Activated naive CD8-positive, alpha-beta T cell treated with anti-CD3 and anti-CD28 coated beads, Interleukin-2, amount 10 ng/mL, durations not matched to agents 7 days and 5 days (primary cell): ENCODE results near the gene CIDEB. TPM values are rescaled to one million over a fixed set of nuclear protein-coding genes. Genes with fewer than 3 reads are reported as not detected.

Experiments
- ATAC-seq: fragments of 150-1000 bp; cut with Tn5 transposase; one replicate; pipeline ENCODE4 v1.10.0; 2021; ENCODE audit warnings: low read depth, moderate library complexity
- POLR2A ChIA-PET: fragments of 350-600 bp; sonication (Branson Sonifier 250); formaldehyde crosslinking; loops from one replicate; lab custom pipeline; 2021; ENCODE audit warnings: antibody characterized with exemption; lab: Charles Lee
- DNase-seq: peaks from one replicate; pipeline ENCODE4 v3.0.0; 2021
- H3K27ac Mint-ChIP-seq: one replicate; pipeline ENCODE4 v1.8.0; 2022; ENCODE audit warnings: mild to moderate bottlenecking, mixed read lengths
- H3K27me3 Mint-ChIP-seq: one replicate; pipeline ENCODE4 v1.8.0; 2022; ENCODE audit warnings: mild to moderate bottlenecking, moderate library complexity, mixed read lengths
- H3K36me3 Mint-ChIP-seq: one replicate; pipeline ENCODE4 v1.8.0; 2021; ENCODE audit warnings: mild to moderate bottlenecking, mixed read lengths
- H3K4me1 Mint-ChIP-seq: one replicate; pipeline ENCODE4 v1.8.0; 2021; ENCODE audit warnings: mixed read lengths
- H3K4me3 Mint-ChIP-seq: one replicate; pipeline ENCODE4 v1.8.0; 2022; ENCODE audit warnings: mild to moderate bottlenecking, moderate library complexity, mixed read lengths
- H3K9me3 Mint-ChIP-seq: one replicate; pipeline ENCODE4 v1.8.0; 2021; ENCODE audit warnings: mixed read lengths
- total RNA-seq, 2 experiments: library from RNA; stranded (reverse); gene quantifications; one replicate each; pipeline ENCODE4 v1.2.3, GENCODE V29; 2021

The CIDEB gene
- total RNA-seq, 2 experiments from 2014 or later, result 33.7 to 34.8 TPM

DNA sequence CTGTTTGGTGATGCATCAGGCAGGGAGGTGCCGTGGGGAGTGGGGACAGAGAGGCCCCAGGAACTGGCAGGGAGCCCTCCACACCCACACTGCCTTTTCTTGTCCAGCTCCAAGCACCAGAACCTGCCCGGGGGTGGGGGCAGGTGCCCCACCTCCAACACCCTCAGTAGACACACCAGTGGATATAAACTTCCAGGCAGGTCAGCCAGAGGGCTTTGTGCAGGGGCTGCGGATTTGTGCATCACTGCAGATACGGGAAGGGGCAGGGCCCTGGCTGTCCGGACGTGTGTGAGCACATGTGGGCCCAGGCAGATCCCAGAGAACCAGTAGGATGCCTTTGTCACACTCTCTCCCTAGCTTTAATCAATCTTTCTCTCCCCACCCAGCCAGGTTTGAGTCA is 43.5 kb downstream of the CIDEB start:
- POLR2A ChIA-PET, result interaction anchor here (2.1 kb wide), 1 partner anchor 17 kb away, joined by 9 read pairs; no protein-coding TSS in a partner anchor
- Mint-ChIP-seq H3K36me3 (peaks cover 6% of the 10 kb centered on the region), H3K27me3 (no peaks in the 10 kb centered on the region), H3K27ac (no peak overlapping the region), H3K9me3 (no peaks in the 10 kb centered on the region), H3K4me3 (no peak overlapping the region), H3K4me1 (peaks cover 3% of the 10 kb centered on the region)
- DNase-seq (no peak), ATAC-seq (no peak)

DNA sequence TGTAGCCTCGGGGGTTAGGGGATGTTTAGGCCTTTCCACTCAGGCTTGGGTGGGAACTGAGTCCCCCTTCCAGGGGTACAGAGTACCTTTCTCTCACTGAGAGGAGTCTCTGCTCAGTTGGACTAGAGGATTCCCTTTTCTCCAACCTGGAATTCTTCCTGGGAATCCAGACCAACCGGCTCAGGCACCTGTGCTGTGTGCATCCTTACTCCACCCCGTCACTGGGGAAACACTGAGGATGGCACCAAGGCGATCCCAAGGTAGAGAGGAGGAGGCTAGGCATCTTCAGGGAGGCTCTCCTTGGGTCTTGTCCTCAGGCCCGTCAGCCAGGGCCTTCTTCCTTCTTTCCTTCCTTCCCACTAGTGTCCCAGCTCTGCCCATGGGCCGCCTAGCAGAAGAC is 43.9 kb downstream of the CIDEB start:
- POLR2A ChIA-PET, result interaction anchor here (2.1 kb wide), 1 partner anchor 17 kb away, joined by 9 read pairs; no protein-coding TSS in a partner anchor
- H3K36me3 Mint-ChIP-seq, result peaks cover 6% of the 10 kb centered on the region

DNA sequence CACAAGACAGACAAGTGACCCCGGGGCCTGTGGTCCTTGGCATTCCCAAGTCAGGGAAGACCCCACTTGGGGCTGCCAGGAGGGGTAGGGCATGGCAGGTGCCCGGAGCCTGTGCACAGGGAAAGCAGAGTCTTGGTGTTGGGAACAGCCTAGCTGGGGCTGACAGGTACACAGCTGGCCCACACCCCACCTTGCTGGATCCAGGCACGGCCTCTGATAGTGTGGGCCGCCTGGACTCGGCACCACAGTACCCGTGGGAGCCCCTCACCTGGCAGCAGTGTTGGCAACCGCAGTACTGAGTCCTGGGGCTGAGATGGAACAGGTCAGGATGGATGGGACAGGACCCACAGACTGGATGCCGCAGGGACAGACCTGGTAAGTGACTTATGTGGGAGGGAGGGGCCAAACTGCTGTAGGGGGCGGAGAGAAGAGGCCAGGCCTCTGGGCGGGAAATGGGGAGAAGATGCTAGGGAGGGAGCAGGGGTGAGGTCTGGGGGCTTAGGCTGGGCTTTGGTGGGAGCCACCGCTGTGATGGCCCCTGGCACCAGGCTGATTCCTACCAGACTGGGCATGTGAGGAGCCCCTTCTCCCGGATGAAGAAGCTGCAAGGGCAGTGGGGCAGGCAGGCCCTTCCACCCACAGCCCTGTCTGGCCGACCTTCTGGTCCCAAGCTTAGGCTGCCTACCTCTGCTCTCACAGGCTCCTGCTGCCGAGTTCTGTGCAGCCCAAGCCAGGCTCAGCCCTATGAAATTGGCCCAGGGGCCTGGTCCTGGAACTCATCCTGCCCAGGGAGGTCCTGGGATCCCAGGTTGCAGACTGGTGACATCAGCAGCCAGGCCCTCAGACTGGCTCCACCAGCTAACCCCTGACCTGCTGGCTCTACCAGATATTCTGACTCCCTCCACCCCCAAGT is 44.7 kb downstream of the CIDEB start, which contains the start of gene TGM1:
TSS of gene TGM1 (minus strand) at position 357 of the 913 bp plus-strand sequence. CDS start 825 bp downstream, outside the sequence.
- H3K36me3 Mint-ChIP-seq, result peaks cover 8% of the 10 kb centered on the region
- no peak for DNase-seq
- no peaks in the 10 kb centered on the region for H3K27me3 Mint-ChIP-seq
- peaks cover 3% of the 10 kb centered on the region for H3K4me1 Mint-ChIP-seq
- H3K4me3 Mint-ChIP-seq, result no peak within 1 kb of the TSS
- no peak within 1 kb of the TSS for H3K27ac Mint-ChIP-seq
- POLR2A ChIA-PET, result interaction anchor here (1.3 to 2.1 kb wide), 2 partner anchors 8 to 16 kb away, joined by 3 to 9 read pairs; no protein-coding TSS in a partner anchor
- peak; percentile 15 for ATAC-seq
- H3K9me3 Mint-ChIP-seq, result no peaks in the 10 kb centered on the region

More for the DNA sequence above, 43.9 kb downstream of the CIDEB start:
- Mint-ChIP-seq H3K4me1 (peaks cover 3% of the 10 kb centered on the region), H3K27me3 (no peaks in the 10 kb centered on the region), H3K9me3 (no peaks in the 10 kb centered on the region), H3K4me3 (no peak overlapping the region), H3K27ac (no peak overlapping the region)
- DNase-seq (no peak), ATAC-seq (no peak)

DNA sequence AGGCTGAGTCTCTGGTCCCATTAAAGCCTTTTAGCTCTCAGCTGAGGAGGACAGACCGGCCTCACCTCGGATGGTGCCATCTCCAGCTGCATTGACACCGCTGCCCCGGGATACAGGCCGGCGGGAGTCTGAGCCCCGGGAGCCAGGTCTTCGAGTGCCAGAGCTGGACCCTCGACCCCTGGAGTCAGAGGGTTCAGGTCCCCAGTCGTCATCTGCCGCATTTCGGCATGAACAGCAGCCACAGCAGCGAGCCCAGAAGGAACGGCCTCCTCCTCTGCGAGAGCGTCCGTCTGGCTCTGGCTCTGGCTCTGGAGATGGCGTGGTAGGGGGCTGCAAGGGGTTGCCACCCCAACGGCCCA is 45.8 kb downstream of the CIDEB start:
- POLR2A ChIA-PET, result interaction anchor here (1.3 to 2.1 kb wide), 2 partner anchors 9 to 15 kb away, joined by 3 to 9 read pairs; no protein-coding TSS in a partner anchor
- no peak overlapping the region for H3K4me3 Mint-ChIP-seq
- ATAC-seq, result no peak

DNA sequence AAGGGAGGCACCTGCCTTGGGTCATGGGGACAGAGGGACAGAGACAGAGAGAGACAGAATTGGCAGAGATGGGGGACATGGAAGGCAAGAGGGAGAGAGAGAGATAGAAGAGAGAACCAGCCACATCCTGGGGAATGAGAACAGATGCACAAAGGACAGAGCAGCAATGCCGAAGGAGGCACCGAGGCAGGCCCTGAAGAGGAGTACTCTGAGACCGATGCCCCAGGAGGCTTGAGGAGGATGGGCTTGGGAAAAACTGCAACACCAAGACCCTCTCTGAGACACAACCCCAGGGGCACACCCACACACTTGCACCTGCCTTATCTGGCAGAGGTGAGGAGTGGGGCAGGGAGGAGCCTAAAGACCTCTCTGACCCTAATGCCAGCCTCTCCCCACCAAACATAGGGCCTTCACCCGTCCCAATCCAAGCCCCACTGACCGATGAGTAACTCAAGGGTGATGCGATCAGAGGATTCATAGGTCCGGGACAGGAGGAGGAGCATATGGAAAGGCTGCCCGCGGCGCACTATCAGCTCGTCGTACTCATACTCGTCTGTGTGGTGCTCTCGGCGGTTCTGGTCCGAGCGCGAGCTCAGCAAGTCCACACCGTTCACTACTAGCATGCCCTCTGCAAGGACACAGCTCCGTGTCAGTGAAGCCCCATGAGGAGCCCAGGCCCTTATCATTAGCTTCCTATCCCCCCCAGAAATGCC is 46.4 kb downstream of the CIDEB start:
- Mint-ChIP-seq H3K27ac (no peak overlapping the region), H3K27me3 (no peaks in the 10 kb centered on the region), H3K4me1 (no peaks in the 10 kb centered on the region), H3K9me3 (no peaks in the 10 kb centered on the region), H3K36me3 (peaks cover 2% of the 10 kb centered on the region), H3K4me3 (no peak overlapping the region)
- DNase-seq (no peak), ATAC-seq (no peak)
- POLR2A ChIA-PET, result interaction anchor here (0.9 to 1.3 kb wide), 2 partner anchors 9 to 10 kb away, joined by 3 read pairs; partner anchors contain the start of gene RABGGTA

More for the DNA sequence above, 45.8 kb downstream of the CIDEB start:
- Mint-ChIP-seq H3K27ac (no peak overlapping the region), H3K27me3 (no peaks in the 10 kb centered on the region), H3K36me3 (peaks cover 3% of the 10 kb centered on the region), H3K9me3 (no peaks in the 10 kb centered on the region), H3K4me1 (no peaks in the 10 kb centered on the region)
- no peak for DNase-seq

DNA sequence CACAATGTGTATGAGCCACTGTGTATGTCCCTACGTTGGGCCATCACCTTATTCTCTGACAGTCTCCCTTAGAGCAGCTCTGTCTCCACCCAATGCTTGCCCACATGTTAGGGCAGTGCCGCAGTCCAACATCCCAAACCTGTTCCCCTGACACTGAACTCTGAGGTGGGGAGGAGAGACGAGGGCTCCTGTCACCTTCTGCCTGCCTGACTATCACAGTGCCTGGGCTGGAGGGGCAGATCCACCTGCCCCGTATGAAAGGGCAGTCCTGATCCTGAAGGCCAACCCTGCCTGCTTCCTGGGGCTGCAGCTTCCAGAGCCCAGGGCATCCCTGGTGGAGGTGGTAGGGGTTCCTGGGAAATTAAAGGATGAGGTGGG is 47.0 kb downstream of the CIDEB start:
- Mint-ChIP-seq H3K4me3 (no peak overlapping the region), H3K27me3 (no peaks in the 10 kb centered on the region), H3K4me1 (no peaks in the 10 kb centered on the region), H3K36me3 (peaks cover 2% of the 10 kb centered on the region), H3K27ac (no peak overlapping the region), H3K9me3 (no peaks in the 10 kb centered on the region)
- ATAC-seq (no peak), DNase-seq (no peak)
- POLR2A ChIA-PET, result interaction anchor here (0.9 kb wide), 1 partner anchor 11 kb away, joined by 3 read pairs; the partner anchor contains the start of gene RABGGTA

DNA sequence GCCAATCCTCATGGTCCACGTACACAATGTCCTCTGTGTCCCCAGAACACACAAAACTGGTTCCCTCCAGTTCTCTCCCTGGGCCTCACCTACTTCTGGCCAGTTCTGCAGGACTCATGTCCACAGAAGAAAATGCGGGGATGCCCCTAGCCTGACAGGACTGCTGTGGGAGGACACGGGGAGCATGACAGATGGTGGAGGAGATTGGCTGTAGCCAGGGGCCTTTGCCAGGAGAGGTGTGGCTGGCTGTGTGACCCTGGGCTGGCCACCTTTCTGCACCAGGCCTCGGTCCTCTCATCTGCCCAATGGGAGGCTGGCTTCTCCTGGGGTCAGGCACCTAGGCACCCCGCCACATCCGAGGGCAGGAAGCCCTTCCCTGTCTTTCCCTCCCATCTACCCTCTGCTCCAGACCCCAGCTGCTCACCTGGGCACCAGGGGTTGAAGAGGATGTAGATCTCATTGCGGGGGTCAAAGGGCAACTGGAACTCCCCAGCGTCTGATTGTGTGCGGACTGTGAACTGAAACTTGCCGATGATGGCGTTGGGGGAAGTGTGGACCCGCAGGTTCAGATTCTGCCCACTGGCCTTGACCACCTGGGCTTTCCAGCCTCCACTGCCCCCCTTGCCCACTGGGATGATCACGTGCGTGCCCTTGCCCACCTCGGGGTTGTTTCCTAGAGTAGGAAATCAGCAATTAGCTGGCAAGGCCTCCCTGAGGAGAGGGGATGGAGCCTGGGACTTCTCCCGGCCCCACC is 47.6 kb downstream of the CIDEB start:
- Mint-ChIP-seq H3K36me3 (peaks cover 2% of the 10 kb centered on the region), H3K4me3 (no peak overlapping the region), H3K27me3 (no peaks in the 10 kb centered on the region), H3K27ac (no peak overlapping the region), H3K9me3 (no peaks in the 10 kb centered on the region), H3K4me1 (no peaks in the 10 kb centered on the region)
- ATAC-seq (no peak), DNase-seq (no peak)
- POLR2A ChIA-PET, result no interaction called here

DNA sequence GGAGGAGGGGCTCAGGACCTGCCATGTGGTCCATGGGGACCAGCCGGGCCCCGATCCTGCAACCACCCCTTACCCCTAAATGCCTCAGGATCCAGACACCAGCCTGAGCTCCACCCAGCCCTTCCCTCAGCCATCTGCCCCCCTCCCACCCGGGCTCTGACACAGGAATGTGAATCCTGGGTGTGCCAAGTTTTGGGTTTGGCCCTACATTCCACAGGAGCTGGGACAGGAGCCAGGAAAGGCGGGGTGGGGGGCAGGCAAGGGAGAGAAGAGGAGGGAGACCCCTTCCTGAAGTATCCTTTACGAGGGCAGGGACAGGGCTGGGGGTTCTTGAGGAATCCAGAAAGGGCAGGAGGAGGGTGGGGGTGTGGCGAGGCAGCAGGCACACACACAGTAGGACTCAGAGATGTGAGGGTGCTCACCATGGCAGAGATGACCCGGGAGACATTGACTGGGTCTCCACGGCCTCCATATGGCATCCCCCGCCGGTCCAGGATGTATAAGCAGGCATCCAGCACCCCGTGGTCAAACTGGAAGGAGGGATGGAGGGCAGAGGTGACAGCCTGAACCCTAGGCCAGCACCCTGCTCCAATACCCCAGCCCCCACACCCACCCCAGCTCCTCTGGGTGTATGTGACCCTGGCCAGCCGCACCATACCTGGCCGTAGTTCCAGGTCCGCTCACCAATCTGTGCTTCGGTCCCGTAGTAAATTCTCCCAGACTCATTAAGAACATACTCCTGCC is 48.3 kb downstream of the CIDEB start:
- Mint-ChIP-seq H3K27ac (no peak overlapping the region), H3K27me3 (no peaks in the 10 kb centered on the region), H3K36me3 (peaks cover 2% of the 10 kb centered on the region), H3K4me3 (no peak overlapping the region), H3K9me3 (no peaks in the 10 kb centered on the region), H3K4me1 (no peaks in the 10 kb centered on the region)
- POLR2A ChIA-PET, result interaction anchor here (0.9 kb wide), 1 partner anchor 12 kb away, joined by 5 read pairs; no protein-coding TSS in a partner anchor
- DNase-seq (no peak), ATAC-seq (no peak)

DNA sequence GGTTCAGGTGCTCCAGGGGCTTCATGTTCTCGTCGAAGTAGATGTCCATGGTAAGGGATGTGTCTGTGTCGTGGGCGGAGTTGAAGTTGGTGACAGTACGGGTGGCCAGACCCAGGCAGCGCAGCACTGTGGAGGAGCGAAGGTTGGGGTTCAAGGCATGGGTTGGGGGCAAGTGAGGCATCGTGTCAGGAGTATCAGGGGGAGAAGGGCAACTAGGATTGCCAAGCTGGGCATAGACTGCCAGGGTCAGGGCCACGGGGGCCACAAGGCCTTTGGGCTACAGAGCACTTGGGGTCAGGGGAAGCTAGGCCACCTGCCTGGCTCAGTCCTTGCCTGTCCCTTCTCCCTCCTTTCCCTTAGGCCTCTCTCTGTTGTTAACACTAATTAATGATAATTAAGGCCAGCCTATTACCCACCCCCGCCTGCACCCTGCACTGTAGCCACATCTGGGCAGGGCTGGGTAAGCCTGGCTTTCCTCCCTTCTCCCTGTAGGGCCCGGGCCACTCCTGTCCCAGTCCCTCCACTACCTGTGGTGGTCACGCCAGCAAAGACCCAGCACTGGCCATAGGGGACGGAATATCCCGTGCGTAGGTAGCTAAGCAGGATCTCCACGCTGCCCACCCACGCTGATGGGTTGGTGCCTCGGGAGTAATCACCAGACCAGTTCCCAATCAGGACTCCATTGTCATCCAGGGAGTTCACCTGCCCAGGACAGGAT is 49.1 kb downstream of the CIDEB start:
- H3K9me3 Mint-ChIP-seq, result no peaks in the 10 kb centered on the region
- peaks cover 2% of the 10 kb centered on the region for H3K36me3 Mint-ChIP-seq
- no peaks in the 10 kb centered on the region for H3K4me1 Mint-ChIP-seq
- no peak for ATAC-seq
- H3K27ac Mint-ChIP-seq, result no peak overlapping the region
- no peak overlapping the region for H3K4me3 Mint-ChIP-seq
- no peaks in the 10 kb centered on the region for H3K27me3 Mint-ChIP-seq
- POLR2A ChIA-PET, result interaction anchor here (0.9 to 1.1 kb wide), 2 partner anchors 11 to 12 kb away, joined by 3 to 5 read pairs; no protein-coding TSS in a partner anchor
- DNase-seq, result no peak

DNA sequence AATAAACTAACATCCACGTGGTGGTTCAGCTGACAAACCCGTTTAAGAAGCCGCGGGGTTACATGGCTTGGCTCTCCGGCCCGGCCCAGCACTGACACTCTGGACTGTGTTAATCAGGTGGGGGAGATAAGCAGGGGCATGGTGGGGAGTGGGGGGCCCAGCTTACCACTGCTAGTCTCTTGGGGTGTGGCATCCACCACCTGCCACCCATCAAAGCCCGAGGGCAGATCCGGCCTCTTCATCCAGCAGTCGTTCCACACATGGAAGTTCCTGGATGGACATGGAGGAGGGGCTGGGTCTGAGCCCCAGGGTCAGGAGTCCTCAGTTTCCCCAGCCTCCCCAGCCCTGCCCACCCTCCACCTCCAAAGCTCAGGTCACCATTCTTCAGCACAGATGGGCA is 49.7 kb downstream of the CIDEB start:
- no peak for DNase-seq
- no peaks in the 10 kb centered on the region for H3K9me3 Mint-ChIP-seq

DNA sequence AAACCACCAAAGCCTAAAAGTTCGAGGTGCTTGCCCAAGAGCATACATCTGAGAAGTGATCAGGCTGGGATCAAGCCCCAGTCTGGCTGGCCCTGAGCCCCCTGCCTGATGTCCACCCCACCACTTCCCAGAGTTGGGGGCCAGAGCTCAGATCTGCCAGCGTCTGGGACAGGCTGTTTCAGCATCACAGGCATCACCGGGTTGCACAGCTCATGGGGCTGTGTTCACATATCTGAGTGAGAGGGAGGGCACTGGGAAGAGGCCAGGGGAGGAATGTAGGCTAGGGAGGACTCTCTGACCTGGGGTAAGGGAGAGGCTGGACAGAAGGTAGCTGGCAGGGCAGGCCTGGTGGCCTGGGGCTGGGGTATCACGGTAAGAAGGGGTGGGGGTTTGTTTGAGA is 50.8 kb downstream of the CIDEB start:
- Mint-ChIP-seq H3K4me1 (no peaks in the 10 kb centered on the region), H3K9me3 (no peaks in the 10 kb centered on the region), H3K27me3 (no peaks in the 10 kb centered on the region), H3K4me3 (no peak overlapping the region), H3K36me3 (peaks cover 2% of the 10 kb centered on the region), H3K27ac (no peak overlapping the region)
- DNase-seq (no peak), ATAC-seq (no peak)
- POLR2A ChIA-PET, result no interaction called here

More for the DNA sequence above, 49.7 kb downstream of the CIDEB start:
- no peaks in the 10 kb centered on the region for H3K27me3 Mint-ChIP-seq
- no peak overlapping the region for H3K27ac Mint-ChIP-seq
- POLR2A ChIA-PET, result interaction anchor here (1.1 kb wide), 1 partner anchor 12 kb away, joined by 3 read pairs; no protein-coding TSS in a partner anchor
- H3K4me1 Mint-ChIP-seq, result no peaks in the 10 kb centered on the region
- H3K4me3 Mint-ChIP-seq, result no peak overlapping the region
- ATAC-seq, result no peak
- peaks cover 2% of the 10 kb centered on the region for H3K36me3 Mint-ChIP-seq
